GM19397 (cell line): ENCODE data around the gene TTBK2.
"Not testable (repeated sequence)": the region's sequence is repeated elsewhere in the genome, so short reads cannot be mapped to it uniquely, and the experiment has no call there.

Source experiments
- ATAC-seq: cut with Tn5 transposase; IDR thresholded peaks from one replicate; pipeline ENCODE4 v1.9.1; 2021; ENCODE audit warnings: mild to moderate bottlenecking, moderate library complexity; ENCODE audit not compliant: unreplicated experiment

The TTBK2 gene

GRCh38 chr15:42911058-42911592 is 9.5 kb downstream of the TTBK2 start:
- no peak for ATAC-seq

- ATAC-seq: no peak
Measured at GRCh38 chr15:42908538-42908937, 12.0 kb downstream of the TTBK2 start.

GRCh38 chr15:42903388-42904324 is 16.9 kb downstream of the TTBK2 start:
- ATAC-seq: no peak

GRCh38 chr15:42893911-42894310 is 26.7 kb downstream of the TTBK2 start:
- ATAC-seq: not testable (repeated sequence)

GRCh38 chr15:42891569-42891968 is 29.0 kb downstream of the TTBK2 start:
- ATAC-seq: no peak

- no peak for ATAC-seq
Measured at GRCh38 chr15:42890161-42890913, 30.2 kb downstream of the TTBK2 start.

- not testable (repeated sequence) for ATAC-seq
Measured at GRCh38 chr15:42887384-42887783, 33.2 kb downstream of the TTBK2 start.

- ATAC-seq: no peak
Measured at GRCh38 chr15:42880121-42880520, 40.5 kb downstream of the TTBK2 start.

- no peak for ATAC-seq
Measured at GRCh38 chr15:42879443-42879842, 41.1 kb downstream of the TTBK2 start.

GRCh38 chr15:42876224-42876623 is 44.4 kb downstream of the TTBK2 start:
- ATAC-seq: no peak

GRCh38 chr15:42868683-42869082 is 51.9 kb downstream of the TTBK2 start:
- no peak for ATAC-seq

- ATAC-seq: no peak
Measured at GRCh38 chr15:42863572-42864239, 56.9 kb downstream of the TTBK2 start.

- no peak for ATAC-seq
Measured at GRCh38 chr15:42858999-42859789, 61.4 kb downstream of the TTBK2 start.

GRCh38 chr15:42858540-42858939 is 62.0 kb downstream of the TTBK2 start:
- ATAC-seq: no peak

- ATAC-seq: no peak
Measured at GRCh38 chr15:42854576-42854975, 66.0 kb downstream of the TTBK2 start.

GRCh38 chr15:42849836-42850235 is 70.7 kb downstream of the TTBK2 start:
- ATAC-seq: no peak

- no peak for ATAC-seq
Measured at GRCh38 chr15:42848846-42849245, 71.7 kb downstream of the TTBK2 start.

GRCh38 chr15:42846647-42847046 is 73.9 kb downstream of the TTBK2 start:
- ATAC-seq: no peak

GRCh38 chr15:42845581-42845980 is 75.0 kb downstream of the TTBK2 start:
- no peak for ATAC-seq

GRCh38 chr15:42843699-42844098 is 76.9 kb downstream of the TTBK2 start:
- ATAC-seq: no peak
